22Rv1 (cell line): Measurements from ENCODE around the gene SAT1.

Experiments used
- ZFX ChIP-seq: fragments of 450-650 bp; IDR thresholded peaks from 2 replicates; pipeline ENCODE4 v1.6.1; 2017; ENCODE audit warnings: antibody characterized with exemption, borderline replicate concordance
- TF ChIP-seq, protein P1 (sequence below): fragments of 450-650 bp; IDR thresholded peaks from 2 replicates; pipeline ENCODE4 v1.5.1; 2017; ENCODE audit warnings: mild to moderate bottlenecking

DNA sequence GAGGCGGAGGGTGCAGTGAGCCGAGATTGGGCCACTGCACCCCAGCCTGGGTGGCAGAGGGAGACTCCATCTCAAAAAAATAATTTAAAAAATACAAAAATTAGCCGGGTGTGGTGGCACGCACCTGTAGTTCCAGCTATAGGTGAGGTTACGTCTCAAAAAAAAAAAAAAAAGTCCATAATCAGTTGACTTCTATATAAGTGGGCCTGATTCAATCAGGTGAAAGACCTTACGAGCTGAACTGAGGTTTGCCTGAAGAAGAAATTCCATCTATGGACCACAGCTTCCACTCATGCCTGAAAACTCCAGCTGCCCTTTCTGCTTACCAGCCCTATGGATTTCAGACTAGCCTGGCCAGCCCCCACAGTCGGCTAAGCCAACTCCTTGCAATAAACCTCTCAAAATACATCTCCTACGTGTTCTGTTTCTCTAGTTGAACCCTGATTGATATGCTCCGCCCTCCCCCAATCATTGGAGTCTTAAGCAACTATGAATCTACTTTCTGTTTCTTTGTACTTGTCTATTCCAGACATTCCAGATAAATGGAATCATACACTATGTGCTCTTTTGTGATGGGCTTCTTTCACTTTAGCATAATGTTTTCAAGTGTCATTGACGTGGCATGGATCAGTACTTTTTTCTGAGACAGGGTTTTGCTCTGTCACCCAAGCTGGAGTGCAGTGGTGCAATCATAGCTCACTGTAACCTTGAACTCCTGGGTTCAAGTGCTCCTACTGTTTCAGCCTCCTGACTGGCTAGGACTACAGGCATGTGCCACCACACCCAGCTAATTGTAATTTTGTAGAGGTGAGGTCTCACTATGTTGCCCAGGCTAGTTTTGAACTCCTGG is 36.6 kb downstream of the SAT1 start:
- TF ChIP-seq, protein P1, sequence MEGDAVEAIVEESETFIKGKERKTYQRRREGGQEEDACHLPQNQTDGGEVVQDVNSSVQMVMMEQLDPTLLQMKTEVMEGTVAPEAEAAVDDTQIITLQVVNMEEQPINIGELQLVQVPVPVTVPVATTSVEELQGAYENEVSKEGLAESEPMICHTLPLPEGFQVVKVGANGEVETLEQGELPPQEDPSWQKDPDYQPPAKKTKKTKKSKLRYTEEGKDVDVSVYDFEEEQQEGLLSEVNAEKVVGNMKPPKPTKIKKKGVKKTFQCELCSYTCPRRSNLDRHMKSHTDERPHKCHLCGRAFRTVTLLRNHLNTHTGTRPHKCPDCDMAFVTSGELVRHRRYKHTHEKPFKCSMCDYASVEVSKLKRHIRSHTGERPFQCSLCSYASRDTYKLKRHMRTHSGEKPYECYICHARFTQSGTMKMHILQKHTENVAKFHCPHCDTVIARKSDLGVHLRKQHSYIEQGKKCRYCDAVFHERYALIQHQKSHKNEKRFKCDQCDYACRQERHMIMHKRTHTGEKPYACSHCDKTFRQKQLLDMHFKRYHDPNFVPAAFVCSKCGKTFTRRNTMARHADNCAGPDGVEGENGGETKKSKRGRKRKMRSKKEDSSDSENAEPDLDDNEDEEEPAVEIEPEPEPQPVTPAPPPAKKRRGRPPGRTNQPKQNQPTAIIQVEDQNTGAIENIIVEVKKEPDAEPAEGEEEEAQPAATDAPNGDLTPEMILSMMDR, result no peak
- TF ChIP-seq ZFX, result no peak
